ENCODE data around the gene ANTXR2. TPM values are rescaled to one million over a fixed set of nuclear protein-coding genes. Genes with fewer than 3 reads are reported as not detected.

The ANTXR2 gene
- total and polyA plus RNA-seq, 9 of the 15 experiments (the other 6 are each of a cell fraction or from before 2014, with no cell fraction given): 10.1 to 83.8 (median 60.3) TPM

DNA sequence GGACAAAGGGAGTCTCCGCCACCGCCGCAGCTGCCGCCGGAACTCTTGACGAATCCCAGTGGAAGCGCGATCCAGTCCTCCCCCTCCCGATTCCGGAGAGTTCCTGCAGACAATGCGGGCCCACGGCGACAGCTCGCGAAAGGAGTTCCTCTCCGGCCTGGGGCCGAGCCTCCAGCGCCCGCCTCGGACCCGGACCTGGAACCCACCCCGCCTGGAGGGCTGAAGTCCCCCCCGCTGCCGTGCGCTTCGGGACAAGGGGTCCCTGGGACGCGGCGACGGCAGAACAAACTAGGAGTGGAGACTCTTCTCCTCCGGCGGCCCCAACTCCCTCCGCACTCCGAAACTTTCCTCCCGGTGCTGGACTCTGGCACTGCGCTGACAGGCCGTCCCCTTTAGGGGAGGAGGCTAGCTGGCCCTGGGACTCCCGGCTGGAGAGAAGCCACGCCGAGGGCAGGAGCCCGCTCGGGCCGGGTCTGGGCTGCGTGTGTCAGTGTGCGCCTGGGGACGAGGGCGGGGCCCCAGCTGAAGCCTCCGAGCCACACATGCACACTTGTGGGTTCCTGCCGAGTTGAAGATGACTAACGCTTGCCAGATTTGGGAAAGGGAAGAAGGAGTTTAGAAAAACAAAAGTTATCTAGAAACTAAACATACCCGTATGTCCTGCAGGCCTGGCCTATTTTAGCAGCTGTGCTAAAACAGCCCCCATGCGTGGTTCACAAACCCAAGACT is at the start of gene ANTXR2 (continued):
- TF ChIP-seq, protein P1, sequence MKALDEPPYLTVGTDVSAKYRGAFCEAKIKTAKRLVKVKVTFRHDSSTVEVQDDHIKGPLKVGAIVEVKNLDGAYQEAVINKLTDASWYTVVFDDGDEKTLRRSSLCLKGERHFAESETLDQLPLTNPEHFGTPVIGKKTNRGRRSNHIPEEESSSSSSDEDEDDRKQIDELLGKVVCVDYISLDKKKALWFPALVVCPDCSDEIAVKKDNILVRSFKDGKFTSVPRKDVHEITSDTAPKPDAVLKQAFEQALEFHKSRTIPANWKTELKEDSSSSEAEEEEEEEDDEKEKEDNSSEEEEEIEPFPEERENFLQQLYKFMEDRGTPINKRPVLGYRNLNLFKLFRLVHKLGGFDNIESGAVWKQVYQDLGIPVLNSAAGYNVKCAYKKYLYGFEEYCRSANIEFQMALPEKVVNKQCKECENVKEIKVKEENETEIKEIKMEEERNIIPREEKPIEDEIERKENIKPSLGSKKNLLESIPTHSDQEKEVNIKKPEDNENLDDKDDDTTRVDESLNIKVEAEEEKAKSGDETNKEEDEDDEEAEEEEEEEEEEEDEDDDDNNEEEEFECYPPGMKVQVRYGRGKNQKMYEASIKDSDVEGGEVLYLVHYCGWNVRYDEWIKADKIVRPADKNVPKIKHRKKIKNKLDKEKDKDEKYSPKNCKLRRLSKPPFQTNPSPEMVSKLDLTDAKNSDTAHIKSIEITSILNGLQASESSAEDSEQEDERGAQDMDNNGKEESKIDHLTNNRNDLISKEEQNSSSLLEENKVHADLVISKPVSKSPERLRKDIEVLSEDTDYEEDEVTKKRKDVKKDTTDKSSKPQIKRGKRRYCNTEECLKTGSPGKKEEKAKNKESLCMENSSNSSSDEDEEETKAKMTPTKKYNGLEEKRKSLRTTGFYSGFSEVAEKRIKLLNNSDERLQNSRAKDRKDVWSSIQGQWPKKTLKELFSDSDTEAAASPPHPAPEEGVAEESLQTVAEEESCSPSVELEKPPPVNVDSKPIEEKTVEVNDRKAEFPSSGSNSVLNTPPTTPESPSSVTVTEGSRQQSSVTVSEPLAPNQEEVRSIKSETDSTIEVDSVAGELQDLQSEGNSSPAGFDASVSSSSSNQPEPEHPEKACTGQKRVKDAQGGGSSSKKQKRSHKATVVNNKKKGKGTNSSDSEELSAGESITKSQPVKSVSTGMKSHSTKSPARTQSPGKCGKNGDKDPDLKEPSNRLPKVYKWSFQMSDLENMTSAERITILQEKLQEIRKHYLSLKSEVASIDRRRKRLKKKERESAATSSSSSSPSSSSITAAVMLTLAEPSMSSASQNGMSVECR (CRISPR knock-in tag; IDR thresholded peaks at IDR 0.05): peak; percentile 92
- TF ChIP-seq KDM1A (IDR thresholded peaks at IDR 0.05): peak in 1 of 2 experiments; percentile 49; a peak in 1 of 4 replicates
- TF ChIP-seq ZNF589 (CRISPR knock-in tag; IDR thresholded peaks at IDR 0.05; ENCODE audit: low read depth): no peak
- no peak for TF ChIP-seq TAF15 (IDR thresholded peaks at IDR 0.05; ENCODE audit: low read depth, low read length)
- TF ChIP-seq TCF7 (IDR thresholded peaks at IDR 0.05; ENCODE audit: borderline replicate concordance): no peak
- TF ChIP-seq LCOR (CRISPR knock-in tag; IDR thresholded peaks at IDR 0.05): peak; percentile 92
- TF ChIP-seq KLF1 (tag; IDR thresholded peaks at IDR 0.05): no peak
- TF ChIP-seq, protein P2, sequence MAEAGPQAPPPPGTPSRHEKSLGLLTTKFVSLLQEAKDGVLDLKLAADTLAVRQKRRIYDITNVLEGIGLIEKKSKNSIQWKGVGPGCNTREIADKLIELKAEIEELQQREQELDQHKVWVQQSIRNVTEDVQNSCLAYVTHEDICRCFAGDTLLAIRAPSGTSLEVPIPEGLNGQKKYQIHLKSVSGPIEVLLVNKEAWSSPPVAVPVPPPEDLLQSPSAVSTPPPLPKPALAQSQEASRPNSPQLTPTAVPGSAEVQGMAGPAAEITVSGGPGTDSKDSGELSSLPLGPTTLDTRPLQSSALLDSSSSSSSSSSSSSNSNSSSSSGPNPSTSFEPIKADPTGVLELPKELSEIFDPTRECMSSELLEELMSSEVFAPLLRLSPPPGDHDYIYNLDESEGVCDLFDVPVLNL (CRISPR knock-in tag; IDR thresholded peaks at IDR 0.05; ENCODE audit: low read depth): no peak
- TF ChIP-seq, protein P3, sequence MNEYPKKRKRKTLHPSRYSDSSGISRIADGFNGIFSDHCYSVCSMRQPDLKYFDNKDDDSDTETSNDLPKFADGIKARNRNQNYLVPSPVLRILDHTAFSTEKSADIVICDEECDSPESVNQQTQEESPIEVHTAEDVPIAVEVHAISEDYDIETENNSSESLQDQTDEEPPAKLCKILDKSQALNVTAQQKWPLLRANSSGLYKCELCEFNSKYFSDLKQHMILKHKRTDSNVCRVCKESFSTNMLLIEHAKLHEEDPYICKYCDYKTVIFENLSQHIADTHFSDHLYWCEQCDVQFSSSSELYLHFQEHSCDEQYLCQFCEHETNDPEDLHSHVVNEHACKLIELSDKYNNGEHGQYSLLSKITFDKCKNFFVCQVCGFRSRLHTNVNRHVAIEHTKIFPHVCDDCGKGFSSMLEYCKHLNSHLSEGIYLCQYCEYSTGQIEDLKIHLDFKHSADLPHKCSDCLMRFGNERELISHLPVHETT (CRISPR knock-in tag; conservative IDR thresholded peaks at IDR 0.05 in 1 of 2, IDR thresholded peaks at IDR 0.05 in 1 of 2): peak in 1 of 2 experiments; percentile 56; a peak in 1 of 4 replicates
- no peak for TF ChIP-seq ZNF778 (CRISPR knock-in tag; IDR thresholded peaks at IDR 0.05)
- TF ChIP-seq MEIS2 (IDR thresholded peaks at IDR 0.05; ENCODE audit: partially characterized antibody): peak; percentile 56

All from K562 (cell line).